Measurements from ENCODE around the gene TTI1.

DNA sequence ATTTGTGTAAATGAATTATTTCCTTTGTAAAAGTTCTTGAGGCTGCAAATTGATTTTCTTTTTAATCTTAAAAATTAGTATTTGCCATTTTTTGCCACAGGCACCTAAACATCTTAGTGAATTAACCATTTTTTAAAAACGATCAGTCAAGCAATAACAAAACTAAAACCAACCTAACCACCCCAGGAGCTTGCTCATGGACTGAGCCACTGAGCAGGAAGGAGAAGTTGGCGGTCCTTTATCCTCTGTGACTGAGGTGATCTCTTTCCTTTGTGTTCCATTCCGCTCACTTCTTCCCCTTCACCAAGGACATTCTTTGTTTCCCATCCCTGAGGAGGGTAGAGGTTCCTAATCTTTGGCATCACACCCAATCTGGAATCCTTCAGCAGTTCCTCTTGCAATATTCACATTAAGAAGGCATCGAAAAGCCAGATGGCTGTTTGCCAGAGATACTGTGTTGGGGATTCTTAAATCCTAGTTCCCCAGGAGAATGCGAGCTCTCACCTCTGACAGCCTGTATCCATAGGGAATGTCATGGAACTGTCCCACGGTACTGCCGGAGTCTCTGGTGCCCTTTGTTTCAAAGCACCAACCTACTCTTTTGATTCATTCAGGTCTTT is 30.8 kb upstream of the TTI1 start:
- no peak for TF ChIP-seq POLR2A (IDR thresholded peaks at IDR 0.05)
- TF ChIP-seq, protein P1, sequence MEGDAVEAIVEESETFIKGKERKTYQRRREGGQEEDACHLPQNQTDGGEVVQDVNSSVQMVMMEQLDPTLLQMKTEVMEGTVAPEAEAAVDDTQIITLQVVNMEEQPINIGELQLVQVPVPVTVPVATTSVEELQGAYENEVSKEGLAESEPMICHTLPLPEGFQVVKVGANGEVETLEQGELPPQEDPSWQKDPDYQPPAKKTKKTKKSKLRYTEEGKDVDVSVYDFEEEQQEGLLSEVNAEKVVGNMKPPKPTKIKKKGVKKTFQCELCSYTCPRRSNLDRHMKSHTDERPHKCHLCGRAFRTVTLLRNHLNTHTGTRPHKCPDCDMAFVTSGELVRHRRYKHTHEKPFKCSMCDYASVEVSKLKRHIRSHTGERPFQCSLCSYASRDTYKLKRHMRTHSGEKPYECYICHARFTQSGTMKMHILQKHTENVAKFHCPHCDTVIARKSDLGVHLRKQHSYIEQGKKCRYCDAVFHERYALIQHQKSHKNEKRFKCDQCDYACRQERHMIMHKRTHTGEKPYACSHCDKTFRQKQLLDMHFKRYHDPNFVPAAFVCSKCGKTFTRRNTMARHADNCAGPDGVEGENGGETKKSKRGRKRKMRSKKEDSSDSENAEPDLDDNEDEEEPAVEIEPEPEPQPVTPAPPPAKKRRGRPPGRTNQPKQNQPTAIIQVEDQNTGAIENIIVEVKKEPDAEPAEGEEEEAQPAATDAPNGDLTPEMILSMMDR (IDR thresholded peaks at IDR 0.05), result no peak

All from ovary (tissue), 3 donors.